Stimulated activated CD4-positive, alpha-beta T cell treated with anti-CD3 and anti-CD28 coated beads, Interleukin-4, amount 100 ng/mL, for 4 hours (primary cell): ENCODE measurements around the gene PHIP.
"Not testable (repeated sequence)": the region's sequence is repeated elsewhere in the genome, so short reads cannot be mapped to it uniquely, and the experiment has no call there.

Experiments
- DNase-seq, 2 experiments: peaks; one replicate each; pipeline ENCODE4 v3.0.0-alpha.2; 2020

Gene PHIP

DNA sequence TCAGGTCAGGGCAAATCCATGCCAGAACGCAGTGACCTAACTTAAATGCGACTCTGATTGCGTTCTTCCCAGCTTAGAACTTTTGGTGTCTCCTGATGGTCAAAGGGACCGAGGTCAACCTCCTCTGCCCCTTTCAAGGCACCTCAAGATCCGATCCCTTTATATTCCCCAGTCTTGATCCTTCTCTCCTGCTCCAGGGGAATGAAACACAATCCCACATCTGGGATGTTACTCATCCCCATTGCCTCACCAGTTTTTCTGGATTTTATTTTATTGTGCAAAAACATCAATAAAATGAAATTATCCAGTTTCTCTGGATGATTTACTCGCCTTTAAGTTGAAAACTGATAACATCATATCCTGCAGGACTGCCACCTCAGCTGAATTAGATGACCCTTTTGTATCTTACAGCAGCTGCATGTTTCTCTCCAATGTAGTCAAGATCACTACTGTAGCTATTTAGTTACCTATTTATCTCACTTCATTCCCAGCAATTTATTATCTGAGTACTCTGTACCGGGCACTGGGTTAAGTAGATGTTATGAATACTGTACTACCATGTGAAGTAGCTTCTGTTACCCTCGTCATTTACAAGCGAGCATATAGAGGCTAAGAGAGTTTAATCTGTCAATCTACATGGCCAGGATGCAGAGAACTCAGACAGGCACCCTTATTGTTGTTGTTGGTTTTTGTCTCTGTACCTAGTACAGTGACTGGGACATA is 166.7 kb downstream of the PHIP start:
- no peak for DNase-seq

DNA sequence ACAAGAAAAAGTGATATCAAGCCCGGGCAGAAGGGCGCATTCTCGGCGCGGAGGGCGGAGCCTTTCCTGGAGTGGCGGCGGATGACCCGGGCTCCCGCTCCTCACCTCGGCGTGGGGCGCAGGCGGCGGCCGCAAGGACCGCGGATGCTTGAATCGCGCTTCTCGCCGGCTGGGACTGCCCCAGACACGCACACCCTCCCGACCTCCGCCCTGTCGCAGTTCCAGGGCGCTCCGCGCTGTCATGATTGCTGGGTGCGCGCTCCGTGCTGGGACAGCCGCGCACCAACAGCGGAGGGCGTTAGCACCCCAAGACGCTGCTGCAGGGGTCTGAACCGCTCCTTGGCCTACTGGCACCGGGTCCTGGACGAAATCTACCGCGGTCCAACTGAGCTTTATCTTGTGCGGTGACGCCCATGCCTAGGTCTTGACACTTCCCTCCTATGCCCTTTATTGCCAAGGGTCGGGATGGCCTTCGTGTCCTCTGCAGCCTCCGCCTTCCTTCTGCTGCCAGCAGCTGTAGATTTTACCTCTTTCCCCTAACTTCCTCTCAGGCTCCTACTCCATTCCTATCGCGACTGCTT is 167.4 kb downstream of the PHIP start:
- no peak for DNase-seq

DNA sequence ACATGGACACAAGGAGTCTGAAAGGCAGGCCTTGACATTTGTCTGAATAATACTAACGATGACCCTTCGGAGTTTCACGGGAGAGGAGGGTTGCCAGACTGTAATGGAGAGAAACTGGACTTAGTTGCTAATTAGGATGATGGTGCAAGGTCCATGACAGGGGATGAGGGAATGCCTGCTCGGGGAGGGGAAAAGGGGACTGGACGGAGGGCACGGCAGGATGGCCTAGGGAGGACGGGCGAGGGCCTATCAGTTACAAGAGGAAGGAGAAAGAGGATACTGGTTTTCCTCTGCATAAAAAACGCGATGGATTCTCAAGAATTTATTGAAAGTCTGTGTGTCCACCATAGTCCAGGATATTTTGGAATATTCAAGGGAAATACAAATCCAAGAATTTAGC is 168.0 kb downstream of the PHIP start:
- no peak for DNase-seq

- DNase-seq, result no peak
Measured at GRCh38 chr6:78909391-78909790, 168.7 kb downstream of the PHIP start.

DNA sequence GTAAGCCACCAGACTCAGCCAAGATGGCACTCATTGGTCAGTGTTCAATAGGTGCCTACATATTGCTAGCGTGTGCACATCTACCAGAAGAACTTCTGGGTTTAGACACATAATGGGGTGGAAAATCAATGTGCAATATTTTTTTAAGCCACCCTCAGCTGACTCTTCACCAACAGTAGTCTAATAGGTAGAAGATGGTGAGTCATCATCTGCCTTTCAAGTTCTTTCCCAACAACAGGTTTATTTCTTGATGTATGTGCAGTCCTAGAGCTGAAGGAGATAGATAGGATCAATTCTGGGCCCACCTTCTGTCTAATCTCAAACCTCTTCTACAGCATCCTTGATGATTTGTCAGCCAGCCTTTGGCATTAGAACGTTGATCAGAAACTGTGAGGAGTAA is 169.4 kb downstream of the PHIP start:
- DNase-seq, result no peak

DNA sequence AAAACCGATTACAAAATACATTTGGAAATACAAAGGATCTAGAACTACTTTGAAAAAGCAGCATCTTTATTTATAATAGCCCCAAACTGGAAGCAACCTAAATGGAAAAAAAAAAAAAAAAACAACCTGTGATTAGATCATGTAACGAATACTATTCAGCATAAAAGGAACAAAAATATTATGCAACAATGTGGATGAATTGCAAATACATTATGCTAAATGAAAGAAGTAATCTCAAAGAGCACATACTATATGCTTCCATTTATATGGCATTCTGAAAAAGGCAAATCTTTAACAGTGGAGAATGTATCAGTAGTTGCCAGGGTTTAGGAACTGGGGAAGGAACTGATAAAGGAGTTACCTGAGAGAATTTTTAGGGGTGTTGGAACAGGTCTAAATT is 181.8 kb downstream of the PHIP start:
- no peak for DNase-seq

DNA sequence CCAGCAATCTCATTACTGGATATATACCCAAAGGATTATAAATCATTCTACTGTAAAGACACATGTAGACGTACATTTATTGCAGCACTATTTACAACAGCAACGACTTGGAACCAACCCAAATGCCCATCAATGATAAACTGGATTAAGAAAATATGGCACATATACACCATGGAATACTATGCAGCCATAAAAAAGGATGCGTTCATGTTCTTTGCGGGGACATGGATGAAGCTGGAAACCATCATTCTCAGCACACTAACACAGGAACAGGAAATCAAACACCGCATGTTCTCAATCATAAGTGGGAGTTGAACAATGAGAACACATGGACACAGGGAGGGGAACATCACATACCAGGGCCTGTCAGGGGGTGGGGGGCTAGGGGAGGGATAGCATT is 188.2 kb downstream of the PHIP start:
- not testable (repeated sequence) for DNase-seq
